Stimulated activated CD8-positive, alpha-beta memory T cell treated with anti-CD3 and anti-CD28 coated beads, Interleukin-12 subunit alpha, Interleukin-12 subunit beta, amount 100 ng/mL, for 24 hours (primary cell): Measurements from ENCODE around the gene CIBAR2.

Experiments
- DNase-seq: peaks from one replicate; pipeline ENCODE4 v3.0.0-alpha.2; 2020; ENCODE audit errors: extremely low read depth

The CIBAR2 gene

DNA sequence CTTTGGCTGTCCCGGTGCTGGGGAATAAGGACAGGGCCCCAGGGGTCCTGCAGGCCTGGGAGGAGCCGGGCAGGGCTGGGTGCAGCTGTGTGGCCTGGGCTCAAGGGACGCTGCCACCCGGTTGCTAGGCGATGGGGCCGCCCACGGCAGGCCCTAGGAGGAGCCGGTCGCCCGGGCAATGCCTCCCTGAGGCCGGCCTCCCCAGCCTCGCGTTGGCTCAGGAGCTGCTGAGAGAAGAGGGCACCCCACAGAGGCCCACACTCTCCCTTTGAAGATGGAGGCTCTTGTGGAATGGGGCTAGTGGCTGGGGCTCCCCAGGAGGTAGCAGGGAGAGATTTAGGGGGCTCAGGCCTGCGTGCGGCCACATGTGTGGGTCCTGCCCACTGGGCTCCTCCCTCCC is at the start of gene CIBAR2:
TSS of gene CIBAR2 (minus strand) at position 109 of the 400 bp plus-strand sequence. CDS start 120 bp downstream, outside the sequence.
- DNase-seq = no peak

DNA sequence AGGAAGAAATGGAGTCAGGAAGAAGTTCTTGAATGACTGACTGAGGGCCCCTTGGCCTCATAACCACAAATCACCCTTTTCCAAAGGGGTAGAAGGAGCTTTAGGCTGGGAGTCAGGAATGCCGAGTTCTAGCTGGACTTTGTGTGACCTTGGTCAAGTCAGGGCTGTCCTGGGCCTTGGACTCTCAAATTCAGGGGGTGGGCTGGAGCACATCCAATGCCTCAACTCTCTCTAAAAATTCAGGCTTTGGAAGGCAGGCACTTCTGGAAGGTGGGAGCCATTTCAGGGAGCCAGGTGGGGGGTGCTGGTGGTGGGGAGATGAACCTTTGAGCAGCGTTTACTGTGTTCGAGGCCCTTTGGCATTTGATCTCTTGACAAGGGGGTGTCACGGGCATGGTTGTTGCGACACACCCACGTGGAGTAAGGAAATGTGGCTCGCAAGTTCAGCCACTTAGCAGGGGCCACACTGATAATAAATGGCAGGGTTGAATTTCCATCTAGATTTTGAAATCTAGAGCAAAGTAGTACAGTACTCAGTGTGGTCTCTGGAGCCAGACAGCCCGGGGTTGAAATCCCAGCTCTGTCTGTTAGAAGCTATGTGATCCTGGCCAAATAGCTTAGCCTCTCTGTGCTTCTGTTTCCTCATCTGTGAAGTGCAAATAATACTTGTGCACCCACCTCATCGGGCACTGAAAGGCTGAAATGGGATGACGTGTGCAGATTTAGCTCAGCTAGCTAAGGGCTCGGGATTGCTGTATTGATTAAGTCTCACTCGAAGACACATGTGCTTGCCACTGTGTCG is 47.1 kb upstream of the CIBAR2 start:
- DNase-seq = no peak

DNA sequence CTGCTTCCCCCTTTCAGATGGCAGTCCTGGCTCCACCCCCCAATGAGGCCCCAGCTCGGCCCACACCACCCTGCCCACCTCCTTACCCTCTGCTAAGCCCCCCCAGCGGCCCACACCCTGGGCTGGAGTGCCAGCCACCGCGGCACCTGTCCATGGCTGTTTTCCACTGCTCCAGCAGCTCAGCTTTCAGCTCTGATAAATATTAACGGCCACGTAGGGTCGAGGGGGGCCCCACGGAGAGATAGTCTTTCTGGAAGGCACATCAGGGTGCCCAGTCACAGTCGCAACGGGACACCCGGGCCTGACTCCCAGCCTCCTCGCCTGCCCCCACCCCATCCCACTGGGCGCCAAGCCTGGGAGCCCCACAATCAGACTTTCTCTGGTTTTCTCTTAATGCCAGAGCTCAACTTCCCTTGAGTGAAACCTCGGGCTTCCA is 46.5 kb upstream of the CIBAR2 start:
- DNase-seq = no peak

DNA sequence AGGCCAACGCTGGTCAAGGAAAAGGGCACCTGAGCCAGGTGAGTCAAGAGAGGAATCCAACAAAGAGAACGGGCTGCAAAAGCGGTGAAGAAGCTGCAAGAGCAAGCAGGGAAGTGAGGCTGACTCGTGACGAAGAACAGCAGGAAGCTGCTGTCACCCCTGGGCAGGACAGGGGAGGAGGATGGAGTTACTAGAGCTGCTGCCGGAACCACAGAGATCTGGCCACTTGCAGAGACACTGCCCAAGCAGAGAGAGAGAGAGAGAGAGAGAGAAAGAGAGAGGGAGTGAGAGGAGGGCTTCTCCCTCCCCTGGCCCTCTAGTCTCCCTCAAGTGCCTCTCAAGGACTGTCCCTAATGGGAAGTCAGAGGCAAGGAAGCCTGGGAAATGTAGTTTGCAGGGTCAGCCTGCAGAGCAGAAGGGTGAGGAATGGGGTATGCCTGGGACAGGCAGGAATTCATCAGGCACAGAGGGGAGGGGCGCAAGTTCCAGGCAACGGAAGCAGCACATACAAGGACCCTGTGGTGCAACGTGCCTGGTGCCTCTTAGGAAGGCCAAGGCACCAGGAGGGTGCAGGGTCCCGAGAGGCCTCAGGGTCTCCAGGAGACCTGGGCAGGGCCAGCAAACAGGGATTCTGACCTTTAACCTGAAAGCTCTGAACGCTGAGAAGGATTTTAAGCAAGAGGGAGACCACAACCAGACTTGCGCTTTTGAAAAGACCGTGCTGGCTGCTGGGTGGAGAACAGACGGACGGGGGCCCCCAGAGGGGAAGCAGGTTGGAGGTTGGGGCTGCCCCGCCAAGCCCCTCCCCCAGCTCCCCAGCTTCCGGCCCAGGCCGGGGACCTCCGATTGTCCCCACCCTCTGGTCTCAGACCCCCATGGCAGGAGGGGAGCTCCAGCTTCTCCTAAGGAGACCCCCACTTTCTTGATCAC is 45.8 kb upstream of the CIBAR2 start:
- DNase-seq = no peak

DNA sequence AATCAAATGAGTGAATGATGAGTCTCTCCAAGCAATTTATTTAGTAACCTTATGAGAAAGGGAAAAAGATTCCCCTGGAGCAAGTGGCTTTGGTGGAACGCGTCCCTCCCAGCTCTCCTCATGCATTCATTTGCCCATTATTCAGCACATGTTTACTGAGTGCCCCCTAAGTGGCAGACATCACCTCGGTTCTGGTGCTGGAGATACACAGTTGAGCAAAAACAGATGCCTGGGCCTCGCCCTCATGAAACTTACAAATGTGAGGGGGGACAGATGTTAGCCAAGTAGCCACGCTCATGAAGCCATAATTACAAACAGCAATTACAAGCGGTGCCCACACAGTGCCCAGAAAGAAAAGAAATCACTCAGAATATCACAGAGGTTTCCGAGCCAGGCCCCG is 45.1 kb upstream of the CIBAR2 start:
- no peak for DNase-seq

DNA sequence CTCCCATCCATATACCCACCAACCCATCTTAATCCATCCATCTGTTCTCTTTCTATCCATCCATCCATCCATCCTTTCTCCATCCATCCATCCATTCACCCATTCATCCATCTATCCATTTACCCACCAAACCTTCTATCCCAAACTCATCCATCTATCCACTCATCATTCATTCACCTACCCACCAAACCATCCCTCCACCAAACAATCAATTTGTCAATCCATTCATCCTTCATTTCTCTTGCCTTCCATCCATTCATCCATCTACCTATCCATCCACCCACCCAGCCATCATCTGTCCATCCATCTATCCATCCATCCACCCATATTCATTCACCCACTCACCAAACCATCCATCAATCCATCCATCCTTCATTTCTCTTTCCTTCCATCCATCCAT is 44.6 kb upstream of the CIBAR2 start:
- no peak for DNase-seq

DNA sequence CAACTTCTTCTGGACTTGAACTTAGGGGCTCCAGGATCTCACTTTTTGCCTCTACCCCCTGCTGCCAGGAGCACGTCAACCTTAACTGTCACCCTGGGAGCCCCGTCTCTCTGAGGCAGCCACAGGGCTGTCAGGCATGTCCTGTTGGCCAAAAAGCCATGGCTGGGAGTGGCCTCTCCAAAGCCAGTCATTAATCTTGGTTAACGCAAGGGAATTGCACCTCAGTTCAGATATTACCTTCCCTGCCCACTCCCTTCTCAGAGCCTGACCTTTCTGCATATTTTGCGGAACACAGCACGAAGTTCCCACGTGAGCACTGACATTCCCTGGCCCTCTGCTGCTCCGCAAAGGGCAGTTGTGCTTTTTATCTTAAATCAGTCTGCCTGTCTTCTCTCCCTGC is 44.2 kb upstream of the CIBAR2 start:
- DNase-seq = no peak

DNA sequence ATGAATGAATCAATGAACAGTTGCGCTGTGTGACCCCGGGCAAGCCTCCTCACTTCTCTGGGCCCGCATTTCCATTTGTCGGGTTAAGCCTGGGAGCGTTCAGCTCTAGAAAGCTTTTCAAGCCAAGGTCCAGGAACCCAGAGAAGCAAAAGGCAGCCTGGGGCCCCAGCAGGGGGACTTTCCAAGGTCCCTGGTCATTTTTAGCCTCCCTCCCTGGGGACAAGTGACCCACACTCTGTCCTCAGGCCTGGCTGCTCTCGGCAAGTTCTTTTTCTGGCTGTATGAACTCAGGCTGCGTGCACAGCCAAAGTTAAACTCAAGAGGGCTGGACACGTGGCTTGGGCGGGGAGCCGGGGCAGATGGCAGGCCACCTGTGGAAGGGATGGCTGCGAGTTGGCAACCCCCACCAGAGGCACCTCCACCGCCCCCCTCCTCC is 41.4 kb upstream of the CIBAR2 start:
- no peak for DNase-seq

DNA sequence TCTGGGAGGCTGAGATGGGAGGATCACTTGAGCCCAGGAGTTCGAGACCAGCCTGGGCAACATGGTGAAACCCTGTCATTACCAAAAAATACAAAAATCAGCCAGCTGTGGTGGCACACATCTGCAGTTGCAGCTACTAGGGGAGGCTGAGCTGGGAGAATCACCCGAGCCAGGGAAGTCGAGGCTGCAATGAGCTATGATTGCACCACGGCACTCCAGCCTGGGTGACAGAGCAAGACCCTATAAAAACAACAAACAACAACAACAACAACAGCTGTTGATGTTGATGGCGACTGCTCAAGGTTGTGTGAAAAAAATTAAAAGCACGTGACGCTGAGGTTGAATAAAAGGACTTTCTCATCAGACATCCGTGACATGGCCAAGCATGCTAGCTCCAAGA is 40.8 kb upstream of the CIBAR2 start:
- no peak for DNase-seq

DNA sequence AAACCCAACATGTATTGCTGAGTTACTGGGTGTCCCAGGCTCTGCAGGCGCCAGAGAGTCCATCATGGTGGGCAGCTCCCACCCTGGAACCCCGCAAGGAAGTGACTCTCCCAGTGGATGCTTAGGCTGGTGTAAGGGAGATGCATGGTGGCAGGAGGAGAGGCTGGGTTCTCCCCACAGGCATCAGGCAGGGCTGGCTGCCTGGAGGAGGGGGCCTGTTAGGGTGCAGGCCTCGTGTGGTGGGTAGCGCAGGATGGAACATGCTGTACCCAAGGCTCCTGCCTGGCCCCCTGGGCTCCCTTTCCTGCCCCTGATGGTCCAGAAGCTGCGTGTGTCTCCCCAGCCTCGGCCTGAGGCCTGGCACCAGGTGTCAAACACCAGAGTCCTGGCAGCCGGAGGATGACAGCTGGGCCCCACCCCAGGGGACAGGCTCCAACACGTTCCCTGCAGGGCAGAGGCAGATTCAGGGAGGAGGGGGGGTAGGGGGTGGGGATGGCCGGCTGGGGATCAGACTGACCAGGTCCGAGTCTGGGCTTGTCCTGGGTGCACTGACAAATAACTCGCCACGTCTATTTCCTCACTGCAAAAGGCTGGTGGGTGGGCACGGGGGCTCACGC is 40.2 kb upstream of the CIBAR2 start:
- no peak for DNase-seq

DNA sequence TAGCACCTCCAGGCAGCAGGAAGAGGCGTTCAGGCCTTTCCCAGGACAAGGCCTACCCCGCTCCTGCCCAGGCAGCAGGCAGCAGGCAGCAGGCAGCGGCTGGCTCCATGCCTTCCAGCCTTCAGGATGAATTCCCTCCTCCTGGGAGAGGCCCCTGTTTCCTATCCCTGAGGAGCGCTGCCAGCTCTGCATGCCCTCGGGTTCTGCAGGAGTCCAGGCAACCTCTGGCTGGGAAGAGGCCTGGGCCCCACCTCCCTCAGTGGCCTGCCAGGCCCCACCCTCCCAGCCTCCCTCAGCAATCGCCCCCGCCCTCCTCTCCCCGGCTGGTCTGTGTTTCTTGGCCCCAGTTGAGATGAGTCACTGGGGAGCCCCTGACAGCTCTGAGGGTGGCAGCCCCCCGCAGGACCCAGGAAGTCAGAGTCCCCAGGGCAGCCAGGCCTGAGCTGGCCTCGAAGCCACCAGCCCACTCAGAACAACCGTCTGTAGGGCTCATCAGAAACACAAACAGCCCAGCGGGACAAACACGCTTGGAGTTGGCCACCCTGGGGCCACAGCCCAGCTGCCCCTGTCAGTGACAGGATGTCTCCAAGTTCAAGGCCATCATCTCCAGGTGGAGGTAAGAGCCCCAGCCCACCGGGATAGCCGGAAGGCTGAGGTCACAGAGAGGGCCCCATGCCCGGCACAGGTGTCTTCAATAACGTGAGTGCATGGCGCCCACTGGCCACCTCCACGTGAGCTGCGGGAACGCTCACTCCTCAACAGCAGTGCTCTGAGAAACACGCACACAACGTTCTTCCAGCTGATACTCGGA is 39.5 kb upstream of the CIBAR2 start:
- no peak for DNase-seq

DNA sequence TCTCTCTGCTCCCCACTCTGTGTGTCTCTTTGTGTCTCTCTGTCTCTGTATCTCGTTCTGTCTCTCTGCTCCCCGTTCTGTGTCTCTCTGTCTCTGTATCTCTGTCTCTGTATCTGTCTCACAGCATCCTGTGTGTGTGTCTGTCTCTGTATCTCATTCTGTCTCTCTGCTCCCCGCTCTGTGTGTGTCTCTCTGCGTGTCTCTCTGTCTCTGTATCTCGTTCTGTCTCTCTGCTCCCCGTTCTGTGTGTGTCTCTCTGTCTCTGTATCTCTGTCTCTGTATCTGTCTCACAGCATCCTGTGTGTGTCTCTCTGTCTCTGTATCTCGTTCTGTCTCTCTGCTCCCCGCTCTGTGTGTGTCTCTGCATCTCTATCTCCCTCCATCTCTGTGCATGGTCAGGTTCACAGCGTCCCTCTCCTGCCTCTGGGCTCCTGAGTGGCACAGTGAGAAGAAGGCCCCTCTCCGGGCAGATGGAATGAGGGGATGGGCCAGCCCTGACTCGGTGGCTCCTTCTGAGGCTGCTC is 38.9 kb upstream of the CIBAR2 start:
- no peak for DNase-seq

DNA sequence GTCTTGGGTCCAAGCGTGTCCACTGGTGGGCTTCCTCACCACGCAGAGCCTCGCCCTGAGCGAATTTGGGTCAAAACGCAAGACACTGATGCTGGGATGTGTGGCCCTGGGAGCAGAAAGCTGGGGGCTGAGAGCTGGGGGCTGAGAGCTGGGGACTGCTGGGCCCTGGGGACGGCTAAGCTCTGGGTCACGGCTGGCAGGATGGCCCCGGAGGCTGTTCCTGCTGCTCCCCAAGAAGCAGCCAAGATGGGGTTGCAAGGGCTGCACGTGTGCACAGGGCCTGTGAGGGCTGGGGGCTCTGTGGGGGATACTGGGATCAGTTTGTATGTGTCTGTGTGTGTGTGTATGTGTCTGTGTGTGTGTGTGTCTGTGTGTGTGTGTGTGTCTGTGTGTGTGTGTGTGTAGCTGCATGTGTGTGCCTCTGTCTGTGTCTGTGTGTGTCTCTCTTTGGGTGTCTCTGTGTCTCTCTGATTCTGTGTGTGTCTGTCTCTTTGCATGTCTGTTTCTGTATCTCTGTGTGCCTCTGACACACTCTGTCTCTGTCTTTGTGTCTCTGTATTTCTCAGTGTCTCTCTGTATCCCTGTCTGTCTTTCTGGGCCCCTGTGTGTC is 38.2 kb upstream of the CIBAR2 start:
- no peak for DNase-seq

DNA sequence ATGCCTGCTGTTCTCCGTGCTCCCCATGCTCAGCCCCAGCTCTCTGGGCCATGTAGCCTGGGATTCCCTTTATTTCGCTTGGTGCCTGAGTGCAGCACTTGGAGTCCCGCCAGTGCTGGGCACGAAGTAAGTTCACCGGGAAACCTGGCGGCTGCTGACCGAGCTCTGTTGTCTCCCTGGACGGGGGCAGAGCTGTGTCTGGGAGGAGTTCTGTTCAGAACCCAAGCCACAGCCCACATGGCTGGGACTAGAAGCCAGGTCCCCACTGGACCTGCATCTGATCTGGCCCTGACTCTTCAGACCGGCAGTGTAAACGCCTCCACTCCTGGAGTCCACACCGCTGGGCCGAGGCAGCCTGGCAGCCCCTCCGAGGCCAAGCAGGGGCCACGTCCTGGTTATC is 37.5 kb upstream of the CIBAR2 start:
- no peak for DNase-seq

DNA sequence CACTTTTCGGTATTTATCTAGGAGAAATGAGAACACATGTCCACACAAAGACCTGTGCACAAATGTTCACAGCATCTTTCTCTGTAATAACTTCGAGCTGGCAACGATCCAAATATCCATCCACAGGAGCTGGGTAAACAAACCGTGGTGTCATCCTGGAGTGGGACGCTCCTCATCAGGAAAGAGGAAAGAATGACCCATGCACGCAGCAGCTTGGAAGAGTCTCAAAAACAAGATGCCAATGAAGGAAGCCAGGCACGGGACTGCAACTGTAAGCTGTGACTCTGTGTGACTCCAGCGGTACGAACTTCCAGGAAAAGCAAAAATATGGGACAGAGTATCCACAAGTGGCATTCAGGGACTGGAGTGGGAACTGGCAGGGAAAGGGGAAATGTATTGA is 36.7 kb upstream of the CIBAR2 start:
- DNase-seq = no peak

DNA sequence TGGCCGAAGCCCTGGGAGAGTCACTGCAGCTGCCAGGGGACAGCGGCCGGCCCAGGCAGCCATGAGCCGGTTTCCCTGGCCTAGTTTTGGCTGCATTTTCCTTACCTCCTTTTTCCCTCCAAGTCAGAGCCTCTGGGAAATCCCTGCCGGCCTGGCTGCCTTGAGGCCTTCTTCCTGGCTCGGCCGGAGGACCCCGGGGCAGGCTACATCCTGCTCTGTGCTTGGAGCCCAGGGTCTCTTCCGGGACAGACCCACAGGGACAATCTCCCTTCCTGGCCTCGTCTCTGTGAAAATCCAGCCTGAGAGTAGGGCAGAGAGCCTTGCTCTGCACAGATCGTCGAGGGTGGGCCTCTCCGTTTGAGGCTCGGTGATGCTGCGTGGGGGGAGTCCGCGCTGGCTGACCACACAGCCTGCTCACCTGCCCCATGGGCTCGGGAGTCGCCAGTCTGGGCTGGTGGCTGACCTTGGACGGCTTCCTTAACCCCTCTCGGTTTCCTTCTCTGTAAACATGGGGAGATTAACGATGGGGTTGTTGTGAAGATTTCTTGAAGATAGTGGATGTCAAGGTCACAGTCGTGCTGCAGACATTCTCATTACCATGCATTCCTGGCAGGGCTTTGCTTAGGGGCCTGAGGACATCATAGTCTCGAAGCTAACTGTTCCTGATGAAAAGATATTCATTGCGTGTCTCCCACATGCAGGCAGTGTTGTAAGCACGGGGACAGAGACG is 34.8 kb upstream of the CIBAR2 start:
- DNase-seq = no peak

DNA sequence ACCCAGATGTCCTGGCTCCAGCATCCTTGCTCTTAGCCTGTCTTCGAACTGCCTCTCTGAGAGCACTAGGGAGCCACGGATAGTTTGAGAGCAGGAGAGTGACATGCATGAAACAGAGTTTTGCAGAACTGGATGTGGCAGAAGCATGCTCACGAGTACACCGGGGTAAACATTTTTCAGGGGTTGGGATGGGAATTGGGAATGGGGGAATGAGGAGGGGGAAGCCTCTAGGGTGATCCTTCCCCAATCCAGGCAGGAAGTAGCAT is 34.2 kb upstream of the CIBAR2 start:
- DNase-seq = no peak

DNA sequence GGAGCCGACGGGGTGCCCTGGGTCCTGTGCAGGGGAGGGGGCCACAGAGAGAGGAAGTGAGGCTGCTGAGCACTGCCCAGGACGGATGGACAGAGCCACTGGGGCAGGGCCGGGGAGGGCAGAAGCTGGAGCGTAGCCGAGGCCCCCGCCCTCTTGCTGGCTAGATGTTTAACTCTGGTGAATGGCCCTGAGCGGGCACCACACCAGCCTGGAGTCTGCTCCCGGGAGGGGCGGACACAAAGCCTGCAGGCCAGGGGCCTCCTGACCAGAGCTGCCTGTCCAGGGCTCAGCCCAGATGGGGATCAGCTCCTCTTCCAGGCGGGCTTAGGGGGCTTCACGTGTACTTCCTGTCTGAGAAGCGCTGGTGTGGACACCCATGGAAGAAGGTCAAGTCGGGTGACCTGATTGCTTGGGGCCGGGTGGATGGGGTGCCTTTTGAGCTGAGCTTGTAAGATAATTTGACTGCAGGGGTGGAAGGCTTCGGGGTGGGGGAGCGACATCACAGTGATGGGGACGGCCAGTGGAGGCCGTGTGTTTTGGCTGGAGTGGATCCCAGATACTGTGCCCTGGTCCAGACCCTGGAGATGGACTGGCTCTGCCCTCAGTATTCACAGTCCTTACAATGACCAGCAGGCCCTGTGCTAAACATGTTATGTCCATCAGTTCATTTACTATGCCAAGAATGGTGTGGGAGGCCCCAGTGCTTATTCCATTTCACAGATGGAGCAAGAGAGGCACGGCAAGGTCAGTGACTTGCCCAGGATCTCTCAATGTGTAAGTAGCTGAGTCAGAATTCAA is 33.7 kb upstream of the CIBAR2 start:
- DNase-seq = no peak

DNA sequence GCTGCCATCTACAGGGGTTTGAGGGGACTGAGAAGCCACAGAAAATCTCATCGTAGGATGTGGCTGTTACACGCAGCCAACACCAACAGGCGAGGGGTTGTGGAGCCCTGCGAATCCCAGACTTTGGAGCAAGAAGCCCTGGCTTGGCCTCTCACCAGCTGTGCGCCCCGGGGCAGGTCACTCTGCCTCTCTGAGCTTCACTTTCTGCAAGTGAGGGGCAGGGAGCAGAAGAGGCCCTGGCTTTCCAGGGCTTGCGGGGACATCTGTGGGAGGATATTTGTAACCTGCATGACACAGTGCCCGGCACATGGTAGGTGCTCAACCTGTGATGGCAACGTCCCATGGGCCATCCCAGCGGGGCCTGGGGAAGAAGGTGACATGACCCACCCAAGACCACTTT is 32.9 kb upstream of the CIBAR2 start:
- DNase-seq = no peak
